Measurements from ENCODE around the gene MAP3K4. TPM values are rescaled to one million over a fixed set of nuclear protein-coding genes. Genes with fewer than 3 reads are reported as not detected.
A peak's percentile ranks its signal among the peaks of the same experiment; 100 is the strongest.

MAP3K4 gene
- total RNA-seq, 1 donor from 2014 or later: 49.4 TPM

DNA sequence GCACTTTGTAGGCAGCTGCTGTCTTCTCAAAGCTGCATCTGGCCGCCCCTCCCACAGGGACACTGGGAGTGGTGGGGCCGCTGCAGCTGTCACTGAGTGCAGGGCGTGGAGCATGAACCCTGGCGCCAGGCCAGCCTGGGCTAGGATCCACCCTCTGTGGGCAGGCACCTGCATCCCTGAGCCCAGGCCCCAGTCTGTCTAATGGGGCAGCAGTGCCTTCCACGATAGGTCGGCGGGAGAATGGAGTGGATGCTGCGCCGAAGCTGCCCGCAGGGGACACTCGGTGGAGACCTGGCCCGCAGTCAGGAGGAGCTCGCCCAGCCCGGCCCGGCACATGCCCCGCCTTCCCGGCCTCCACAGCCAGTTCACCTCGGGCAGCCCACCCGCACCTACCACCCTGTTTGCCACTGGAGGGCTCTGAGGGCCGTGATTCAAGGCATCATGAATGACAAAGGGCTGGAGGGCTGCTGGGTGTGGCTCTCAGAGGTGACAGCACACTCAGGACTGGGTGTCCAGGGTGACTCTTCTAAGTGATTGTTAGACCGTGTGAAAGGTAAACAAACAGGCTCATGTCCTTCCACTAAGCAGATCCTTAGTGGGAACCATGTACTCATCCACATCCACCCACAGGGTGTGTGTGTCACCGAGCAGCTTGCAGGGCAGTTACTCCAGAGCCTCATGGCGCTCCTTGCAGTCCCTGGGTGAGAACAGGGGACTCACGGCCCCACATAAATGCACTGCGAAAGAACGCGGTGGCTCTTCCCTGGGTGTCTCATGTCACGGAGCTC lies 148.4 kb downstream of the MAP3K4 start:
- no peak for DNase-seq (ENCODE audit: low spot score)

DNA sequence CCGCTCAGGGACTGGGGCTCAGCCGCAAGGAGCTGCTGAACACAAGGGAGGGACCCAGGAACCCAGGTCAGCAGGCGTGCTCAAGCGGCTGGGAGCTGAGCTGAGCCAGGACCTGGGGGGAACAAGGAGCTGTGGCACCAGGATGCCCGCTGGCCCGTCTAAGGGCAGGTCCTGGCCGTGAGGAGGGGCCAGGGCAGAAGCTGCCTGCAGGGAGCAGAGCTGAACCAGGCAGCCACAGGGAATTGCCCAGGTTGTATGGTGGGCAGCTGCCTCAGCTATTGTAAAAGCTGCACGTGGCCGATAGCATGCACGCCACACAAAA lies 148.9 kb downstream of the MAP3K4 start:
- DNase-seq (ENCODE audit: low spot score): no peak

GRCh38 chr6:161141173-161141572 lies 149.6 kb downstream of the MAP3K4 start:
- DNase-seq (ENCODE audit: low spot score): no peak

DNA sequence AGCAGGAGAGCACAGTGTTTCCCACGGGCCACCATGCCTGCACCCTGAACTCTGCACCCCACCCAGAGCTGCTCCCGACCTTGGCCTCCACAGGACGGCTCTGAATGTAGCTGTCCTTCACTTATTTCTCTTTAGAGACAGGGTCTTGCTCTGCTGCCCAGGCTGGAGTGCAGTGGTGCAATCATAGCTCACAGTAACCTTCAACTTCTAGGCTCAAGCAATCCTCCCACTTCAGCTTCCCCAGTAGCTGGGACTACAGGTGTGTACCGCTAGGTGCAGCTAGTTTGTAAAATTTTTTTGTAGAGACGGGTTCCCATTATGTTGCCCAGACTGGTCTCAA lies 151.4 kb downstream of the MAP3K4 start:
- no peak for DNase-seq (ENCODE audit: low spot score)

- DNase-seq (ENCODE audit: low spot score): no peak
Measured at GRCh38 chr6:161143663-161144430, 152.3 kb downstream of the MAP3K4 start.

GRCh38 chr6:161150136-161150535 lies 158.6 kb downstream of the MAP3K4 start:
- no peak for DNase-seq (ENCODE audit: low spot score)

DNA sequence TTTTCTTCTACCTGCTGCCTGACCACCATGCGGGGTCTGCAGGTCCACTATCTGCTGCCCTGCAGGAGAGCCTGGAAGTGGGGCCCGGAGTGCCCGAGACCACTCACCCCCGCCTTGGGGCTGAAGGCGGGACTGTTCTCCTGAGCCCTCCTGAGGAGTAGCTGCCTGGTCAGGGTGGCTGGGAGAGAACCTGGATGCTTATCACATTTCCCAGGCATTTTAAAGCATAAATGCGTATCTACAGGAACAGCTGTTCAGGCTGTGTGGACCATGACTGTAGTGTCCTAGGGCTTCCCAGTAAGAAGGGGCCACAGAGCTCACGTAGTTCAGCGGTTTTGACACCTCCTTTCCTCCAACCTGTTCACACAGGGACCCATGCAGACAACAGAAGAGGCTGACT lies 159.0 kb downstream of the MAP3K4 start:
- no peak for DNase-seq (ENCODE audit: low spot score)

- DNase-seq (ENCODE audit: low spot score): no peak
Measured at GRCh38 chr6:161151059-161151645, 159.6 kb downstream of the MAP3K4 start.

DNA sequence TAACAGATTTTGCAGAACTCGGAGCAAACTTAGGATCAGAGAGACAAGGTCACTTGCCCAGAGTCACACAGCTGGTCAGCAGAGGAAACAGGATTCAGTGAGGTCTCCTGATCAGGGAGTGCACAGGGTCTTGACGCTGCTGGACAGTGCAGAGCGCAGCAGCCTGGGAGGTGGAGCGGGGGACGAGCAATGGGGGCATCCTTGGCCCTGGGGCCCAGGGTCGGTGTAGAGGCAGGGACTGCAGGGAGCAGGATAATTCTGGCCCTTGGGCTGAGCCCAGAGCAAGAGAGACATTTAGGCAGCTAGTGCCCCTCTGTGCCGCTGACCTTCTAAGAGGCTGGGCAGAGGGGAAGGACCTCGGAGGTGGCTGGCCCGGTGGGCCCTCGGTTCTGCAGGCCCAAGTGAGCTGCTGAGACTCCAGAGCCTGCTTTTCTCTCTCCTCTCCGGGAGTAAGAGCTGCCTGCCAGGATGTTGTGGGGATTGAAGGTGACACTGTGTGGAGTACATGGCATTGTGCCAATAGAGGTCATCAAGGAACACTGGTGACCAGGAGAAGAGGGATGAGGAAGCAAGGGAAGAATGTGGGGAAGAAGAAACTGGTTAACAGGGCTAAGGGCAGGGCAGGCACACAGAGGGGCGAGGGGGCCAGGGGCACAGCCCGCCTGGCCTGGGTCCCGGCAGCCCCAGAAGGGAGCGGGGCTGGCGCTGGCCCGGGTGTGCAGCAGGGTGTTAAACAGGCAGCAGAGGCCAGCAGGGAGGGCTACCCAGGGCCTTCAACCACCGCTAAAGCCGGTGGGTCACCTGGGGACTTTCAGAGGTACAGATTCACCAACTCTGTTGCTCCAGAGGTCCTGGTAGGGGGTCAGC lies 160.3 kb downstream of the MAP3K4 start:
- no peak for DNase-seq (ENCODE audit: low spot score)

DNA sequence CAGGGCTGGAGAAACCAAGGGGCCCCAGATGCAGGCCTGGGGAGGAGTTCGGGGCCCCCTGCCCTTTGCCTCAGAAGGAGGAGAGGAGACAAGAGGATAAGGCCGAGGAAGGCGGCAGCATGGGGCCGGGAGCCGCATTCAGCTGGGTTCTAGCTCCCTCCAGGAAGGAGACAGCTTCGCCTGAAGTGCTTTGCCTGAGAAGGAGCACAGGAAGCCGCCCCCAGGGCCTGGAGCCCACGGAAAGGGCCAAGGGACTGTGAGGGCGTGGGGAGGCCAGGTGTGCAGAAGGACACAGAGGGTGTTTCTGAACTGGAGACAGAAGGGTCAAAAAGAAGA lies 160.9 kb downstream of the MAP3K4 start:
- DNase-seq (ENCODE audit: low spot score): no peak

DNA sequence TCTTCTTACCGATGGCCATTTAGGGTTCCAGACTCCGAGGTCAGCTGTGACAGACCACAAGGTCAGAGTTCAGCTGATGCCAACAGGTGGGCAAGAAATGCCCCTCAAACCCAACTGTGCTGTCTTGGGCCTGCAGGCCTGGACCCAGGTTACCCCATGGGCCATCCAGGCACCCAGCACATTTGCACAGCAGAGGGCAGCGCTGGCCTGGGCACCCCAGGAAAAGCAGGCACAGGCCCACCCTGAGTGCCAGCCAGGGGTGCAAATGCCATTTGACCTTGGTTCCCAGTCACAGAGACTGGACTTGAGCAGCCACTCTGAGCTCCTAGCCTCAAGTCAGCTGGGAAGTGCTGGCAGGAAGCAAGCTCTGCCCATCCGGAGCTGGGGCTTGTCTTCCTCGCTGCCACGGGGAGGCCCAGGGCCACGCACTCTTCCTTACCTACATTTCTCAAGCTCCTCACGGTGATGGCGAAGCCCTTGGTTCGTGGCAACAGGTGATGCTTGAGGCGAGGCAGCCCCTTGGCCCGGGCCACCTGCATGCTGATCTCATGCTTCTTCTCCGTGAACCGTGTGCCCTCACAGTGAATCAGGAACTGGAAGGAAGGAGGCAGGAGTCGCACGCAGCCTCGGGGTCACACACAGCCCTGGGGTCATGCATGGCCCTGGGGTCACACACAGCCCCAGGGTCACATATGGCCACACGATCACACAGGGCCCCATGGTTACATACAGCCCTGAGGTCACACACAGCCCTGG lies 161.5 kb downstream of the MAP3K4 start:
- DNase-seq (ENCODE audit: low spot score): no peak

DNA sequence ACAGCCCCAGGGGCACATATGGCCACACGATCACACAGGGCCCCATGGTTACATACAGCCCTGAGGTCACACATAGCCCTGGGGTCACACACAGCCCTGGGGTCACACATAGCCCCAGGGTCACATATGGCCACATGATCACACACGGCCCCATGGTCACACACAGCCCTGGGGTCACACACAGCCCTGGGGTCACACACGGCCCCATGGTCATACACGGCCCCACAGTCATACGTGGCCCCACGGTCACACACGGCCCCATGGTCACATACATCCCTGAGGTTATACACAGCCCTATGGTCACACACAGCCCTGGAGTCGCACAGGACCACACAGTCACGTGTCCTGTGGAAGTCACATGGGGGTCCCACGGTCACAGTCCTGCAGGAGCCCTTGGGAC lies 162.2 kb downstream of the MAP3K4 start:
- DNase-seq (ENCODE audit: low spot score): no peak

DNA sequence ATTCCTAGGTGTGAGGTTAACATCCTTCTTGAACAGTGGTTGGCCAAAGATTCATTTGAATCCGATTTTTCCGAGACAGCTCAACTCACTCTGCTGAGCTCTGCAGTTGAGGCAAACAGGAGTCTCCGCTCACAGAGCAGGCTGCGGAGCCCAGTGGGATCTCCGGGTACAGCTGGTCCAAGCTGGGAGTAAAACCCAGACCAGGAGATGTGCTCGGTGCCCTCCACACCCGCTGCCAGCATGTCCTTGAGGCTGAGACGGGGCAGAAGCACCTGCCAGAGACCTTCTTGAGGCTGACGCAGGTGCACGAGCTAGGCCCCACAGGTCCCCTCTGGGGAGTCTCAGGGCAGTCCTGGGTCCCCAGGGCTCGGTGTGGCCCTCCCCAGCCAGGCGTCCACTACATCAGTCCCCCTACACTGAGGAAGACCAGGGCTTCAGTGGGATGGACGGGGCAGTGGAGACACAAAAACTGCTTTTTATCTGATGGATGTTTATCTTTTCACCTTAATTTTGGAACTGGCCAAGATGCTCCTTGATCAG lies 163.3 kb downstream of the MAP3K4 start:
- DNase-seq (ENCODE audit: low spot score): no peak

- peak; percentile 73 for DNase-seq (ENCODE audit: low spot score)
Measured at GRCh38 chr6:161161121-161161520, 169.6 kb downstream of the MAP3K4 start.

GRCh38 chr6:161161889-161162624 lies 170.5 kb downstream of the MAP3K4 start:
- DNase-seq (ENCODE audit: low spot score): peak; percentile 79

DNA sequence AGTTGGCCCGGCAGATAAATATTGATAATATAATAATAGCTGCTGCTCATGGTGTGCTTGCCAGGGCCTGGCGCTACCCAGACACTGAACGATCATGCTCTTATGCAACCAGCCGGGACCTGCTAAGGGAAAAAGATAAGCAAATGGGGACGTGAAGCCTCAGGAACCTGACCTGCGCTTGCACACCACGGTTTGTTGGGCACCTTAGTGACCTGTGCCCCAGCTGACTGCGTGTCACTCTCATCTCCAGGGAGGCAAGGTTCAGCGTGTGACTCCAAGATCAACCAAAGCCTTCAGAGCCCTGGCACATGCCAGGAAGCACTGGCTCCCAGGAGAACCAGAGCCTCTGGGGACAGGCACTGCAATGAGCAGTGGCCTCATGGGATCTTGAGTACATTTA lies 171.2 kb downstream of the MAP3K4 start:
- DNase-seq (ENCODE audit: low spot score): peak; percentile 67

- DNase-seq (ENCODE audit: low spot score): peak; percentile 47
Measured at GRCh38 chr6:161163466-161164181, 172.1 kb downstream of the MAP3K4 start.

- peak; percentile 80 for DNase-seq (ENCODE audit: low spot score)
Measured at GRCh38 chr6:161164182-161164625, 172.6 kb downstream of the MAP3K4 start.

GRCh38 chr6:161166176-161166575 lies 174.6 kb downstream of the MAP3K4 start:
- peak; percentile 53 for DNase-seq (ENCODE audit: low spot score)
